ENCODE measurements around the gene ATG7.
"Not testable (repeated sequence)": the region's sequence is repeated elsewhere in the genome, so short reads cannot be mapped to it uniquely, and the experiment has no call there.

The ATG7 gene

GRCh38 chr3:11510356-11510755, 238.2 kb downstream of the ATG7 start:
- DNase-seq (ENCODE audit: low read depth), result no peak

- not testable (repeated sequence) for DNase-seq (ENCODE audit: low read depth)
These were observed 239.4 kb downstream of the ATG7 start for GRCh38 chr3:11511606-11512005.

- not testable (repeated sequence) for DNase-seq (ENCODE audit: low read depth)
These were observed 241.1 kb downstream of the ATG7 start for GRCh38 chr3:11513125-11513816.

GRCh38 chr3:11513817-11514135, 241.6 kb downstream of the ATG7 start:
- no peak for DNase-seq (ENCODE audit: low read depth)

- DNase-seq (ENCODE audit: low read depth), result no peak
These were observed 242.1 kb downstream of the ATG7 start for GRCh38 chr3:11514191-11514821.

GRCh38 chr3:11517601-11518000, 245.4 kb downstream of the ATG7 start:
- no peak for DNase-seq (ENCODE audit: low read depth)

- no peak for DNase-seq (ENCODE audit: low read depth)
These were observed 249.0 kb downstream of the ATG7 start for GRCh38 chr3:11521167-11521566.

GRCh38 chr3:11522398-11522715, 250.2 kb downstream of the ATG7 start:
- DNase-seq (ENCODE audit: low read depth), result no peak

- DNase-seq (ENCODE audit: low read depth), result no peak
These were observed 250.9 kb downstream of the ATG7 start for GRCh38 chr3:11522953-11523571.

GRCh38 chr3:11523572-11524101, 251.4 kb downstream of the ATG7 start:
- DNase-seq (ENCODE audit: low read depth), result no peak

GRCh38 chr3:11526121-11526520, 253.9 kb downstream of the ATG7 start:
- DNase-seq (ENCODE audit: low read depth), result not testable (repeated sequence)

- DNase-seq (ENCODE audit: low read depth), result no peak
These were observed 257.1 kb downstream of the ATG7 start for GRCh38 chr3:11529281-11529680.

GRCh38 chr3:11530153-11530721, 258.0 kb downstream of the ATG7 start:
- DNase-seq (ENCODE audit: low read depth), result no peak

GRCh38 chr3:11532931-11533391, 260.8 kb downstream of the ATG7 start:
- no peak for DNase-seq (ENCODE audit: low read depth)

GRCh38 chr3:11534011-11534792, 262.0 kb downstream of the ATG7 start:
- no peak for DNase-seq (ENCODE audit: low read depth)

- no peak for DNase-seq (ENCODE audit: low read depth)
These were observed 262.6 kb downstream of the ATG7 start for GRCh38 chr3:11534793-11535101.

- no peak for DNase-seq (ENCODE audit: low read depth)
These were observed 263.2 kb downstream of the ATG7 start for GRCh38 chr3:11535243-11535960.

GRCh38 chr3:11536132-11536935, 264.1 kb downstream of the ATG7 start:
- DNase-seq (ENCODE audit: low read depth), result no peak

- no peak for DNase-seq (ENCODE audit: low read depth)
These were observed 264.9 kb downstream of the ATG7 start for GRCh38 chr3:11536936-11537612.

GRCh38 chr3:11538581-11538980, 266.4 kb downstream of the ATG7 start:
- DNase-seq (ENCODE audit: low read depth), result no peak
